ENCODE data around the gene MPZL3. TPM values are rescaled to one million over a fixed set of nuclear protein-coding genes. Genes with fewer than 3 reads are reported as not detected.

MPZL3 gene
- total RNA-seq, 4 donors from 2014 or later = 0.42 to 0.52 (median 0.48) TPM

DNA sequence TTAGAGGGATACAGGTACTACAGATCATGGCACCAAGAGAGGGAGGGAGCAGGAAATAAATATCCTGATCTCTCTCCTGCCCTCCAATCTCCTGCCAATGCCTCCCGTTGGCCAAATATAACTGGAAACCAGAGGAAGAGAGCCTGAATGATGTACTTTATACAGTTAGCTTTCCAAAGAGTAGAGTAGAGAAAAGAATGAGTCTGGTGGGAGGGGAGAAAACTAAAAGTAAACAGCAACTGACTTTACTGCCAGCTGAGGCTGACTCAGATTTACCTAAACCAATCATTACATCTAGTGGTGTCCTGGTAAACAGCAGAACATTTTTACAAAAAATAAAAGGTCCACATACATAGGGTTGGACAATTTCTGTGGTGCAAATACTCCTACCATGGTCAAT is 5.1 kb downstream of the MPZL3 start:
- Histone ChIP-seq H3K27ac (replicated peaks in 1 of 4) (no peak overlapping the region), H3K27me3 (peaks cover 0 to 11% (median 0%) of the 10 kb centered on the region in 4 donors), H3K36me3 (no peaks in the 10 kb centered on the region), H3K4me3 (no peak overlapping the region), H3K9me3 (no peaks in the 10 kb centered on the region), H3K4me1 (peaks cover 0 to 9% (median 3%) of the 10 kb centered on the region in 4 donors)
- DNase-seq (ENCODE audit: extremely low spot score) = no peak
- intact Hi-C loops (cut with DNase I) = no loop called here
- TF ChIP-seq, protein P1, sequence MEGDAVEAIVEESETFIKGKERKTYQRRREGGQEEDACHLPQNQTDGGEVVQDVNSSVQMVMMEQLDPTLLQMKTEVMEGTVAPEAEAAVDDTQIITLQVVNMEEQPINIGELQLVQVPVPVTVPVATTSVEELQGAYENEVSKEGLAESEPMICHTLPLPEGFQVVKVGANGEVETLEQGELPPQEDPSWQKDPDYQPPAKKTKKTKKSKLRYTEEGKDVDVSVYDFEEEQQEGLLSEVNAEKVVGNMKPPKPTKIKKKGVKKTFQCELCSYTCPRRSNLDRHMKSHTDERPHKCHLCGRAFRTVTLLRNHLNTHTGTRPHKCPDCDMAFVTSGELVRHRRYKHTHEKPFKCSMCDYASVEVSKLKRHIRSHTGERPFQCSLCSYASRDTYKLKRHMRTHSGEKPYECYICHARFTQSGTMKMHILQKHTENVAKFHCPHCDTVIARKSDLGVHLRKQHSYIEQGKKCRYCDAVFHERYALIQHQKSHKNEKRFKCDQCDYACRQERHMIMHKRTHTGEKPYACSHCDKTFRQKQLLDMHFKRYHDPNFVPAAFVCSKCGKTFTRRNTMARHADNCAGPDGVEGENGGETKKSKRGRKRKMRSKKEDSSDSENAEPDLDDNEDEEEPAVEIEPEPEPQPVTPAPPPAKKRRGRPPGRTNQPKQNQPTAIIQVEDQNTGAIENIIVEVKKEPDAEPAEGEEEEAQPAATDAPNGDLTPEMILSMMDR (IDR thresholded peaks at IDR 0.05) = no peak
- TF ChIP-seq POLR2AphosphoS5 (IDR thresholded peaks at IDR 0.05) (no peak), POLR2A (IDR thresholded peaks at IDR 0.05; ENCODE audit: low read depth) (no peak), EP300 (IDR thresholded peaks at IDR 0.05) (no peak)
- WGBS = 61% methylated on average over 1 of the region's 1 CpG

DNA sequence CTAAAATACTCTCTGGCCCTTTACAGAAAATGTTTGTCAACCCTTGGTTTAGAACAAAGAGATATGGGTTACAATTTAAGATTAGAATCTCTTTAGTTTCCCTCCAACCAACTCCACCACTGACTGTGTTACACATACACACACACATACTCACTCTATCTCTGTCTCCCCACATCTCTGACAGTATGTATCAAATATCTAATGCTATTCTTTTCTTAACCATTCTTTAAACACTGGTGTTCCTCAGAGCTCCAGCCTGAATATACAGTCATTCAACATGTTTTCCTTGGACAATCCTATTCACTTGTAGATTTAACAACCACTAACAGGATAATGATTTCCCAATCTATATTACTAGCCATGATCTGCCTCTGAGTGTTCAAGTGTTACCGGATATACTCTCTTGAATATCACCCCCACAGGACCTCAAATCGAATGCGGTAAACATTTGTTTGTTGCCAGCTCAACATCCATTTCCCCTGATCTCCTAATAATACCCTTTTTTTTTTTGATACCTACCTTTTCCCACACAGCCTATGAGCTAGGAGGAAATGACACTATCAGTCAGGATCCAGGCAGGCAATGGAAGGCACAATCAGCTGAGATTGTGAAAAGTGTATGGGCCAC is 6.1 kb downstream of the MPZL3 start:
- H3K4me1 ChIP-seq = peaks cover 8 to 10% (median 9%) of the 10 kb centered on the region in 4 donors
- H3K9me3 ChIP-seq = no peaks in the 10 kb centered on the region
- peaks cover 0 to 11% (median 0%) of the 10 kb centered on the region in 4 donors for H3K27me3 ChIP-seq
- TF ChIP-seq POLR2A (IDR thresholded peaks at IDR 0.05; ENCODE audit: low read depth) = no peak
- TF ChIP-seq EP300 (IDR thresholded peaks at IDR 0.05) = no peak
- no peak for TF ChIP-seq POLR2AphosphoS5 (IDR thresholded peaks at IDR 0.05)
- TF ChIP-seq, protein P1 (IDR thresholded peaks at IDR 0.05) = no peak
- intact Hi-C loops (cut with DNase I) = no loop called here
- H3K36me3 ChIP-seq = no peaks in the 10 kb centered on the region
- DNase-seq (ENCODE audit: extremely low spot score) = no peak
- no peak overlapping the region for H3K27ac ChIP-seq (replicated peaks in 1 of 4)
- 87% methylated on average over 3 of the region's 3 CpGs for WGBS
- no peak overlapping the region for H3K4me3 ChIP-seq

DNA sequence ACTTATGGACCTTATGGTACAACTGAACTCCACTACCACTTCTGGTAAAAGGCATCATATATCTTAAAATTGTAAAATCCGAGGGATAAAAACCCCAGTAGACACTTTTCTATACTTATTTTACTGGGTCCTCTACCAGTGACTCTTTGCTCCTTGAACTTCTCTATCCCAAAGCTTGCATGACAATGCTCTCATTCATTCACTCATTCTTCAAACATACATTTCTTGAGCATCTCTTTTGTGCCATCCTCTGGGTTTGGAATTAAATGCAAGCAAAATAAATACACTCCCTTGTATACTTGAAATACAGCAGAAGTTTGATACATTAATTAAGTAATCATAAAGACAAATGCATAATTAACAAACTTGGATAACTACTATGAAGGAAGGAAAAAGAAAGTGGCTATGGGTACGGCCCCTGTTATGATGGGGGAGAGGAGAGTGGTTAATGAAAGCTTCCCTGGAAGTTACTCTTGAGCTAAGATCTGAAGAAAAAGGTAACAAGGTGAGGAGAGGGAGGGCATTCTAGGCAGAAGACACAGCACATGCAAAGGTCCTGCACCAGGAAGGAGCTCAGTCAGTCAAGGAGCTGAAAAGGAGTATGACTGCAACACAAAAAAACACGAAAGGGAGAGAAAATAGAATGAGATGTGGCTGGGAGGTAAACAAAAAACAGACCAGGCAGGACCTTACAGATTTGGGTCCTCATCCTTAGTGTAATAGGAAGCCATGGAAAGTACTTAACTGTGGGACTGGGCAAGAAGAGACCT is 8.0 kb downstream of the MPZL3 start:
- no peak for TF ChIP-seq EP300 (IDR thresholded peaks at IDR 0.05)
- no peak for TF ChIP-seq POLR2AphosphoS5 (IDR thresholded peaks at IDR 0.05)
- no peak for TF ChIP-seq POLR2A (IDR thresholded peaks at IDR 0.05; ENCODE audit: low read depth)
- TF ChIP-seq, protein P1 (IDR thresholded peaks at IDR 0.05) = no peak
- whole genome bisulfite sequencing = 81% methylated on average over 3 of the region's 3 CpGs
- no peak overlapping the region for H3K27ac ChIP-seq (replicated peaks in 1 of 4)
- intact Hi-C loops (cut with DNase I) = no loop called here
- no peak for DNase-seq (ENCODE audit: extremely low spot score)
- H3K27me3 ChIP-seq = peaks cover 0 to 10% (median 0%) of the 10 kb centered on the region in 4 donors
- H3K9me3 ChIP-seq = no peaks in the 10 kb centered on the region
- no peaks in the 10 kb centered on the region for H3K36me3 ChIP-seq
- peaks cover 11 to 20% (median 15%) of the 10 kb centered on the region in 4 donors for H3K4me1 ChIP-seq
- H3K4me3 ChIP-seq = no peak overlapping the region

DNA sequence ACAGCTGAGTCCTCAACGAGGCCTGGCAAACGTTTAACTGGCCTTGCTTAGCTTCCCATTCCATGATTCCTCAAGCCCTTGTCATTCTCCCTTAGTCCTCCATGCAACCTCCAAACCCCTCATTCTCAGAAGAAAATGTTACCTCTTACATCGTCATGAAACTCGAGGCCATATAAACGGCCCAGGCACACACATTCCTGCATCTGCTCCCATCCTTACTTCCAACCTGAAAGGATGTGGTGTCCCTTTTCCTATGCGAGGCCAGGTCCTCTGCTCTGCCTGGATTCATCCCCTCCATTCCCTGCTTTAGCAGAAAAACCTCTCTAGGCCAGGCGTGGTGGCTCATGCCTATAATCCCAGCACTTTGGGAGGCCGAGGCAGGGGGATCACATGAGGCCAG is 9.0 kb downstream of the MPZL3 start:
- Histone ChIP-seq H3K4me3 (no peak overlapping the region), H3K9me3 (no peaks in the 10 kb centered on the region), H3K36me3 (no peaks in the 10 kb centered on the region), H3K27me3 (peaks cover 0 to 7% (median 0%) of the 10 kb centered on the region in 4 donors), H3K27ac (replicated peaks in 1 of 4) (no peak overlapping the region), H3K4me1 (peaks cover 11 to 20% (median 17%) of the 10 kb centered on the region in 4 donors)
- intact Hi-C loops (cut with DNase I) = no loop called here
- 86% methylated on average over 7 of the region's 8 CpGs for WGBS
- DNase-seq (ENCODE audit: extremely low spot score) = no peak
- TF ChIP-seq POLR2AphosphoS5 (IDR thresholded peaks at IDR 0.05) (no peak), EP300 (IDR thresholded peaks at IDR 0.05) (no peak), POLR2A (IDR thresholded peaks at IDR 0.05; ENCODE audit: low read depth) (no peak)
- TF ChIP-seq, protein P1 (IDR thresholded peaks at IDR 0.05) = no peak
